ENCODE measurements around the gene SUPT3H.

DNA sequence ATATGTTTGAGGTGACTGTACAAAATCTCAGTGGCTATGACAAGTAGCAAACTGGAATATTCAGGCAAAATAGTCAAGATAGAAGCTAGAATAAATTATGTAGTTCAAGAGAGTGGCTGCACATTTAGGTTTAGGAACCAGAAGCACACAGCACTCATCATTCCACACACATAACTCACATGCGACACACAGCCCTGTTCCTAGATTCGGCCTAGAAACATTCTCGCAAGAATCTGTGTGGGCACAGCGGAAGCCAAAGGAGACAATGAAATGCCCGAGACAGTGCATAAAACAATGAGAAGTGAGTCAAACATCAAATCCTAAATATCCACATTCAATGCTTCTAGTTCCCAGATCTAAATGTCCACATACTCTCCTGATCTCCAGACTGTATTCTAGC lies 9.5 kb upstream of the SUPT3H start:
- TF ChIP-seq, protein P1, sequence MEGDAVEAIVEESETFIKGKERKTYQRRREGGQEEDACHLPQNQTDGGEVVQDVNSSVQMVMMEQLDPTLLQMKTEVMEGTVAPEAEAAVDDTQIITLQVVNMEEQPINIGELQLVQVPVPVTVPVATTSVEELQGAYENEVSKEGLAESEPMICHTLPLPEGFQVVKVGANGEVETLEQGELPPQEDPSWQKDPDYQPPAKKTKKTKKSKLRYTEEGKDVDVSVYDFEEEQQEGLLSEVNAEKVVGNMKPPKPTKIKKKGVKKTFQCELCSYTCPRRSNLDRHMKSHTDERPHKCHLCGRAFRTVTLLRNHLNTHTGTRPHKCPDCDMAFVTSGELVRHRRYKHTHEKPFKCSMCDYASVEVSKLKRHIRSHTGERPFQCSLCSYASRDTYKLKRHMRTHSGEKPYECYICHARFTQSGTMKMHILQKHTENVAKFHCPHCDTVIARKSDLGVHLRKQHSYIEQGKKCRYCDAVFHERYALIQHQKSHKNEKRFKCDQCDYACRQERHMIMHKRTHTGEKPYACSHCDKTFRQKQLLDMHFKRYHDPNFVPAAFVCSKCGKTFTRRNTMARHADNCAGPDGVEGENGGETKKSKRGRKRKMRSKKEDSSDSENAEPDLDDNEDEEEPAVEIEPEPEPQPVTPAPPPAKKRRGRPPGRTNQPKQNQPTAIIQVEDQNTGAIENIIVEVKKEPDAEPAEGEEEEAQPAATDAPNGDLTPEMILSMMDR (IDR thresholded peaks at IDR 0.05; ENCODE audit: low read depth, low read length, missing input control): no peak
- TF ChIP-seq, protein P2, sequence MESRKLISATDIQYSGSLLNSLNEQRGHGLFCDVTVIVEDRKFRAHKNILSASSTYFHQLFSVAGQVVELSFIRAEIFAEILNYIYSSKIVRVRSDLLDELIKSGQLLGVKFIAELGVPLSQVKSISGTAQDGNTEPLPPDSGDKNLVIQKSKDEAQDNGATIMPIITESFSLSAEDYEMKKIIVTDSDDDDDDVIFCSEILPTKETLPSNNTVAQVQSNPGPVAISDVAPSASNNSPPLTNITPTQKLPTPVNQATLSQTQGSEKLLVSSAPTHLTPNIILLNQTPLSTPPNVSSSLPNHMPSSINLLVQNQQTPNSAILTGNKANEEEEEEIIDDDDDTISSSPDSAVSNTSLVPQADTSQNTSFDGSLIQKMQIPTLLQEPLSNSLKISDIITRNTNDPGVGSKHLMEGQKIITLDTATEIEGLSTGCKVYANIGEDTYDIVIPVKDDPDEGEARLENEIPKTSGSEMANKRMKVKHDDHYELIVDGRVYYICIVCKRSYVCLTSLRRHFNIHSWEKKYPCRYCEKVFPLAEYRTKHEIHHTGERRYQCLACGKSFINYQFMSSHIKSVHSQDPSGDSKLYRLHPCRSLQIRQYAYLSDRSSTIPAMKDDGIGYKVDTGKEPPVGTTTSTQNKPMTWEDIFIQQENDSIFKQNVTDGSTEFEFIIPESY (IDR thresholded peaks at IDR 0.05): no peak
- TF ChIP-seq TAF1 (conservative IDR thresholded peaks at IDR 0.05) (no peak), GABPA (IDR thresholded peaks at IDR 0.05 in 1 of 2, conservative IDR thresholded peaks at IDR 0.05 in 1 of 2) (no peak), HNF4G (IDR thresholded peaks at IDR 0.05) (no peak), RAD21 (IDR thresholded peaks at IDR 0.05) (no peak)
- TF ChIP-seq, protein P3, sequence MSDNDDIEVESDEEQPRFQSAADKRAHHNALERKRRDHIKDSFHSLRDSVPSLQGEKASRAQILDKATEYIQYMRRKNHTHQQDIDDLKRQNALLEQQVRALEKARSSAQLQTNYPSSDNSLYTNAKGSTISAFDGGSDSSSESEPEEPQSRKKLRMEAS (IDR thresholded peaks at IDR 0.05): no peak
